GM19372 (cell line): ENCODE results near the gene KIAA1614.

Experiments
- ATAC-seq: cut with Tn5 transposase; IDR thresholded peaks from one replicate; pipeline ENCODE4 v1.9.1; 2021; ENCODE audit warnings: mild to moderate bottlenecking, low read depth, moderate library complexity; ENCODE audit not compliant: unreplicated experiment

KIAA1614 gene

GRCh38 chr1:180988253-180988752 is 75.6 kb downstream of the KIAA1614 start:
- no peak for ATAC-seq

GRCh38 chr1:180994262-180994661 is 81.6 kb downstream of the KIAA1614 start:
- no peak for ATAC-seq

- no peak for ATAC-seq
Measured at GRCh38 chr1:180997843-180998504, 85.3 kb downstream of the KIAA1614 start.
